ENCODE data around the gene MRTFA.

The MRTFA gene

GRCh38 chr22:40407831-40408717 is 228.4 kb downstream of the MRTFA start:
- POLR2A ChIA-PET, result no interaction called here
- no peak for DNase-seq (ENCODE audit: extremely low spot score)
- CTCF ChIA-PET, result interaction anchor here (1.3 to 1.9 kb wide), 3 partner anchors 8 to 28 kb away, joined by 3 to 7 read pairs (median 7); no protein-coding TSS in a partner anchor
- TF ChIP-seq CTCF (IDR thresholded peaks at IDR 0.05; ENCODE audit: control extremely low read depth, extremely low read depth, low read depth, missing control alignments), result no peak

GRCh38 chr22:40407021-40407761 is 229.3 kb downstream of the MRTFA start:
- DNase-seq (ENCODE audit: extremely low spot score), result no peak
- ChIA-PET POLR2A (no interaction called here), CTCF (interaction anchor here (1.1 to 1.4 kb wide), 3 partner anchors 10 to 16 kb away, joined by 3 read pairs; no protein-coding TSS in a partner anchor)
- TF ChIP-seq CTCF (IDR thresholded peaks at IDR 0.05; ENCODE audit: control extremely low read depth, extremely low read depth, low read depth, missing control alignments), result no peak

- CTCF ChIA-PET, result interaction anchor here (1.1 to 1.5 kb wide), 4 partner anchors 9 to 27 kb away, joined by 3 read pairs; no protein-coding TSS in a partner anchor
- no peak for DNase-seq (ENCODE audit: extremely low spot score)
- no peak for TF ChIP-seq CTCF (IDR thresholded peaks at IDR 0.05; ENCODE audit: control extremely low read depth, extremely low read depth, low read depth, missing control alignments)
- POLR2A ChIA-PET, result interaction anchor here (0.8 kb wide), 1 partner anchor 29 kb away, joined by 6 read pairs; no protein-coding TSS in a partner anchor
Observed at GRCh38 chr22:40406063-40406890, 230.2 kb downstream of the MRTFA start.

DNA sequence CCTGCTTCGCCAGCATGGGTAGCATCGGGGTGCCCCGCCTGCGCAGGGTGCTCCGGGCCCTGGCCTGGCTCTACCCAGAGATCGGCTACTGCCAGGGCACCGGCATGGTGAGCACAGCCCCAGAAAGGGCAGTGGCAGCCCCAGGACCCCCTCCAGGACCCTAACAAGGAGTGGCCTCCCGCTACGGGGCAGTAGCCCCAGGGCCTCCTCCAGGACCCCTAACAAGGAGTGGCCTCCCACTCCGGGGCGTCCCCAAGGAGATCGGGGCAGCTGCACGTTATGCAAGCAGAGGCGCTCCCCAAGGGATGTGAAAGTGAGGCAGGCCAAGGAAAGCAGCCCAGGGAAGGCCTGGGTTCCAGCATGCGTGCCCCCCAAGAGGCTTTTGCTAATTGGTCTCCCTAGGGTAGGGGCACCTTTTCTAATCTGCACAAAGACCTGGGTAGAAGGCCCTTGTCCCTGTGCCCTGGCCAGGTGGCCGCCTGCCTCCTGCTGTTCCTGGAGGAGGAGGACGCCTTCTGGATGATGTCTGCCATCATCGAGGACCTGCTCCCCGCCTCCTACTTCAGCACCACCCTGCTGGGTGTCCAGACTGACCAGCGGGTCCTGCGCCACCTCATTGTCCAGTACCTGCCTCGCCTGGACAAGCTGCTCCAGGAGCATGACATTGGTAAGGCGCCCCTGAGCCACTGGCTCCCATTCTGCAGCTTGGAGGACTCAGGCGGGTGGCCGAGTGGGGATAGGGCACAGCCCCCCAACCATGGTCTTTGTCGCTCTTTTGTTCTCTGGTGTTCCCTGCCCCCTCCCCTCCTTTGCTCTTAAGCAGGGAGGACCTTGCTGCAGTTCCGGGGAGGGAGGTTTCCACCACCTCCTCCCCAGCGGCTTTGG is 231.1 kb downstream of the MRTFA start:
- TF ChIP-seq CTCF (IDR thresholded peaks at IDR 0.05; ENCODE audit: control extremely low read depth, extremely low read depth, low read depth, missing control alignments), result no peak
- no peak for DNase-seq (ENCODE audit: extremely low spot score)
- ChIA-PET POLR2A (no interaction called here), CTCF (interaction anchor here (1.1 to 4.3 kb wide), 5 partner anchors 8 to 32 kb away, joined by 3 to 16 read pairs (median 3); no protein-coding TSS in a partner anchor)

DNA sequence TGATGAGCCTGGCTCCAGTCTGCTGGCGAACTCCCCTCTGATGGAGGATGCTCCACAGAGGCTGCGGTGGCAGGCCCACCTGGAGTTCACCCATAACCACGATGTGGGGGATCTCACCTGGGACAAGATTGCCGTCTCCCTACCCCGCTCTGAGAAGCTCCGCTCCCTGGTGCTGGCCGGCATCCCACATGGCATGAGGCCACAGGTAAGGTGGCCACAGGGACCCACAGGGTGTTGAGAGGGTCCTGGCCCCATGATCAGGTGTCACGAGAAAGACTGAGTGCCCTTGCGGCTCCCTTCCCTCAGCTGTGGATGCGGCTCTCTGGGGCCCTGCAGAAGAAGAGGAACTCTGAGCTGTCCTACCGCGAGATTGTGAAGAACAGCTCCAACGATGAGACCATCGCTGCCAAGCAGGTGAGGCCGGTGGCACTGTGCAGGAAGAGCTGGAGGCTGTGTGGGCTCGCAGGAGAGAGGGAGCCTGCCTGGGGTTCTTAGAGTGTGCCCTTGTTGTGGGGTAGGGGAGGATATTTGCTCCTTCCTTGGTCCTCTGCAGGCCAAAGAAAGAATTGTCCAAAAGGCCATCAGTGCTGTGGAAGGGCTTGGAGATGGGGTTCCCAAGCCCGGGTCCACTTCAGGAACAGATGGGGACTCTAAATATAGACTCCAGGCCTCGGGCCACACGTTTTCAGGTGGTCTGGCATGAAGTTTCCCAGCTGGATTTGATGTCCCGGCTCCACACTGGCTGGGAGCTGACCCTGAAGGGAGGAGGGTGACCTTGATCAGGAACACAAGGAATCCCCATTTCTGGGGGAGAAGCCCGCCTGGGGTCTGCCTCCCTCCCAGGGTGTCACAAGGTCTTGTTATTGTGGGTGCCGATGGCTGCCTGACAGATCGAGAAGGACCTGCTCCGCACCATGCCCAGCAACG is 232.0 kb downstream of the MRTFA start:
- CTCF ChIA-PET, result interaction anchor here (0.7 to 4.3 kb wide), 2 partner anchors 11 to 33 kb away, joined by 3 to 16 read pairs; no protein-coding TSS in a partner anchor
- POLR2A ChIA-PET, result no interaction called here
- DNase-seq (ENCODE audit: extremely low spot score), result no peak
- TF ChIP-seq CTCF (IDR thresholded peaks at IDR 0.05; ENCODE audit: control extremely low read depth, extremely low read depth, low read depth, missing control alignments), result no peak

Measured in GM10248 (cell line).